CD4-positive, alpha-beta T cell treated with Interleukin-4 for 1 hour (primary cell): ENCODE measurements around the gene RAB3GAP2.
"Not testable (repeated sequence)": the region's sequence is repeated elsewhere in the genome, so short reads cannot be mapped to it uniquely, and the experiment has no call there.

ENCODE experiments used
- DNase-seq, 2 donors: peaks; one replicate each; pipeline ENCODE4 v3.0.0-alpha.2; 2020 to 2022

RAB3GAP2 gene

DNA sequence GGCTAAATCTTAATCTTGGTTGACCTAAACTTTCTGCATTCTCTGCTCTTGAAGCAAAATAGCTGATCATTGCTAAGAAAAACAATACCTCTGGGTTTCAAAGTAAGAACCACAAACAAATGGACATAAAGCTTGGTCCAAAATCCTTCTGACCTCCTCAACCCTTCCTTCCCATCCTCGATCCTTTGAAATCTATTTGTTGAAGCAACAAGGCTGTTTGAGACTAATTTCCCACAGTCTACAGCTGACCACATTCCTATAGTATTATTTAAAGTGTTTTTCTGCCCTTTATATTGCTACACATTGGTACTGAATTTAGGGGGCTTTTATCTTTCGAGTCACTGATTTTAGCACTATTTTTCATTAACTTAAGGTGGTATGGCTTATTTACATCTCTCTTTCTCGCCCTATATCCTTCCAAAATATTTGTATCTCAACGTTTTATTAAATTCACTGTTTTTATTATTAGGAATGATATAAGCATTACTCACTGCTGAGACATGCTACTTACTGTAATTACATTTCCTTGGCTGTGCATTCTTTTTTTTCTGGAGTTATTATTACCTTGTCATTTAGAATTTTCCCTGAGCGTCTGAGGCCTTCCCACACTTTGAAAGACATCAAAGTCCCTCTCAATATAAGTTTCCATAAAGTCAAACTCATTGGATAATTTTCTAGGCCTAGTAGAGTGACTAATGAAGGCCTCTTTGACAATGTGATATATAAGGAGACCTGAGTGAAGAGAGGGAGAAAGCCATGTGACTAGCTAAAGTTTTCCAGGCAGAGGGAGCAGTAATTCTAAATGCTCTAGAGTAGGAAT lies 73.9 kb downstream of the RAB3GAP2 start:
- DNase-seq, result no peak

DNA sequence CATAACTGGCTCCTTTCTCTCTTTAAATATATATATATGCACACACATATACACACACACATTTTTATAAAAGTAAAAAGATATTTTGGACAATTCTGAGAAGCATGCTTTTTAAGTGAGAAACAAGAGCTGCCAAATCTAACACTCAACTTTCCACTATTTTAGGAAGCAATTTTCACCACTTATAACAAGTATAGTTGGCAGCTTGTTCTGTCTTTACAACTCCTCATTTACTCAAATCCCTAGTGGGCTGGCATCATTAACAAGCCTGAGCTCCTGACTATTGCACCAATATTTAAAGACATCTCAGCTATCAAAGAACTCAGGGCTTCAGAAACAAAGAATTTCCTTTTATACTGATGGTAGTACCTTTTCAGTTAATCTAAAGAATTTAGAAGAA lies 76.6 kb downstream of the RAB3GAP2 start:
- no peak for DNase-seq

DNA sequence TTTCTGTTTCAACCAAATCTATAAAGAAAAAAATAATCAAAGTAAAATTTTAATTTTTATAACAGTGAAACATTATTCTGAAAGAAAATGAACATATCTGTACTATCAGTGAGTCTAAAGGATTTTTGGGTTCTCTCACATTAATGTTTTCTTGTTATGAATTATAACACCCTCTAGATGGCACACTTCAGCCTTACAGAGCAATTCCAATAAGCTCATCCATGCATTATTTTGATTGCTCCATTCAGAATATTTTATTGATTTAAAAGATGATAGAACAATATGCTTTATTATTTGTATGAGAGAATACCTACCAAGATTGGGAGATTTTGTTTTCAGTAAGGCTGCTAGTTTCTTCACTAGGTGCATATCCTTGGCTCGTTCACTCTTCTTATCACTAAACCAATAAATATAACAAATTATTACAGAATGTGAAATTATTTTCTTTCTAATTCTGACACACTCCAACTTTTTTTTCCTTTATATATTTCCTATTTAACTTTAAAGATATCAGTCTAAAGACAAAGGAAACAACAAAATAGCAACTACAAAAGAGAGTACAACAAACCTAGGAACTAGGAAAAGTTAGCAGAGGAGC lies 82.4 kb downstream of the RAB3GAP2 start:
- peak in 1 of 2 donors; percentile 25 for DNase-seq

DNA sequence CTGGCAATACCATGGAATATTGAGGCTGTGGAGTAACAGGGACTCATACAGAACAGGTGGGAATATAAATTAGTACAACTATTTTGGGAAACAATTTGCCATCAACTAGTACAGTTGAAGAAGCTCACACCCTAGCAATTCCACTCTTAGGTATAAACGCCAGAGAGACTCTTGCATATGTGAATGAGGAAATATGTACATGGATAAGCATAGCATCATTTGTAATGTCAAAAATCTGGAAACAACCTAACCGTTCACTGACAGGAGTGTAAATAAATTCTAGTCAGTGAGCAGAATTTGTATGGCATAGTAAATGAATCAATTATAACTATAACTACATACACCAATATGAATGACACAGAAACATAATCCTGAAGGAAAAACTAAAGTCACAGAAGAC lies 83.7 kb downstream of the RAB3GAP2 start:
- no peak for DNase-seq

DNA sequence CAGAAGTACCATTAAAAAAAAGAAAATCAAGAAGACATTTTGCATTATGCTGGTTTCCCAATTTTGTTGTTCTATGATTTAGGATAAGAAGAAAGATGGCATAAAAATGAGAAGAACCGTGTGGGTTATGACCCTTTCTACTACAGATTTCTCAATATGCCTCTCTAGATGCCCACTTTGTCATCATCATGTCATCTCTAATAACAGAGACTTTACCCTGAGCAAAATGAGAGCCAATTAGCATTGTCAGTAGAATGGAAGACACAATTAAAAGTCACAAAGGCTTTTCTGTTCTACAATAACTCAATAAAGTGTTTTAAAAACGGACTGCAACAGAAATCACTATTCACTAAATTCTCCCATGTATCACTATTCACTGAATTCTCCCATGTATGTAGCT lies 85.5 kb downstream of the RAB3GAP2 start:
- no peak for DNase-seq

DNA sequence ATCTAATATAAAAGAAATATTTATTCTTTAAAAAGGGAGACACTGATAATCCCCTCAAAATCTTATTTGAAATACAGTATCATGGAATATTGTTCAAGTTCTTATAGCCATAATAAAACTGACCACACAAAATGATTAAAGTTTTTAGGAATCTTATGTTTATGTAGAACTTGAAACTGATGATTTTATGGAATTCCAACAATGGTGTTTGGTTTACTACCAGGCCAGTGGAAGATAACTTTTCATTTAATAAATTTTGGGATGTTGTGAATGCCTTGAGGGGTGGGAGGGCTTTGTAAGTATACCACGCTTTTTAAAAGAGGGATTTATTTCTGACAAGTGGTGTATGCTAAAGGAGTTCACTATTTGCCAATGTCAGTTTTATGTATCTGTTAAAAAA lies 87.7 kb downstream of the RAB3GAP2 start:
- DNase-seq, result no peak

DNA sequence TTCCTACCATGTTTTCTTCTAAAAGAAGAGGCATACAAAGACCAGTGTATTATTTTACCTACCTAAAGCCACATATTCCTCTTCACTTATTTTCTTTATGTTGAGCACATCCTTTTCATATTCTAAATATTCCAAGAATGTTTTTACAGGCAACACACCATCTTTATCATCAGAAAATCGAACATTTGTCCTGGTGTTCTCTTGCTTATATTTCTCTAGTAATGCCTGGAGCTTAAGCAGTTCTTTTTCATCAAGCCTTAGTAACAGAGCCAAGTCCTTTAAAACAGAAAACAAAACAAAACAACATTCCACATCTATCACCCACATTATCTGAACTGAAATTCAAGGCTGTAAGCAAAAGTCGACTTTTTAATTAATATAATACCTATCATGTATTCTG lies 89.6 kb downstream of the RAB3GAP2 start:
- DNase-seq, result no peak

DNA sequence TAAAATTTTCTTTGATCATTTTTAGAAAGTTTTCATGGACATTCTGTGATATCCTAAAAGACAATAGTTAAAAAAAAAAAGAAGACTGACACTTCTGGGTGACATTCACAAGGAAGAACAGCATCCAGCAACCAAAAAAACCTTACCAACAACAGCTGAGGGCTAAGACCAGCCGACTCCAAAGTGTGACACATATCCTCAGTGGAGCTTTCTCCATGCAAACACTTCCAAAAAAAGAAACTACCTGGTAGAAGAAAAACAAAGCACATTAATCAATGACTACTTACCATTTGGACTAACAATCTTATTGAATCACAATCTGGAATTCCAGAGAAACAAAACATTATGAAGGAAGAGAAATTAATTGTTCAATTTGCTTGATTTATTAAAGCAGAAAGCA lies 90.1 kb downstream of the RAB3GAP2 start:
- no peak for DNase-seq

DNA sequence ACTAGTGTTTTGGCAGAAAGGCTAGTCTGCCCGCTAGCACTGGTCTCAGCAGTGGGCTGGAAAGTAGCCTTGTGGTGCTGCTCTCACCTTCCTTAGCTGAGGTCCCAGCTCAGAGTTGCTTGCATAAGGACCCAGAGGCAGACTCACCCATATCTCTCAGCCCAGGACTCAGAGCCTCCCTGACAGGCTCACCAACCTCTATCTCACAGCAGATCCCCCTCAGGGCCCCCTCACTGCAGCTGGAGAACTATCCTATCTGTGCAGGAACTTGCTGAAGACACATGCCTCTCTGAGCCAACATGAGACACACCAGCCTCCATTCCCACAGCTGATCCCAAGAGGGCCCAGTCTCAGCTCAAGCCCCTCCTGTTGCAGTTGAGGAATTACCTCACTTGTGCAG lies 95.7 kb downstream of the RAB3GAP2 start:
- DNase-seq, result no peak

DNA sequence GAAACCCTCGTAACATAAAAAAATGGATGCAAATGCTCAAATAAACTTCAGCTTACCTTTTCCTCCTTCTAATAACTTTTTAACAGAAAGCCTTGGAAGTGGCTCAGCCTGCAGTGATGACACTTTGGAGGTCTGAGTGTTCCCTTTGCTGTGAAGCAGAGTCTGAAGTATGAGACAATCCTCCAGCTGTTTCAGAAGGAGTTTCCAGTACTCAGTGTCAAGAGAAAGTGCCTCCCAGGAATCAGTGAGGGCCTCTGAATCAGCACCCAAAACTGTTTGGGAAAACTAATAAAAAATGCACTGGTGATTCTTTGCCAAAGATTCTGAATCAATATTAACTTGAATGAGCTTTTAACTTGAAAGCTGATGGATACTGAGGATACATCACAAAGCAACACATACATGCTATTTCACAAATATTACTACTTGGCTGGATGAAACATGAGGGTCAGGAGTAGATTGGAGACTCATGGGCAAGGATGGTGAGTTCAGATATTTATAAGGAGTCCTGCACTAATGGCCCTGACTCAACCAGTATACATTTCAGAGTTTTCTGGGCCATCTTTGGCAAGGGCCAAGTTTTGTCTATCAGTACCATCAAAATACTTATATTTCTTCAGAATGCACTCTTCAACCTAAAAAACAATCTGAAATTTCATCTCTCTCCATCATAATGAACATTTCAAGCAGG lies 101.3 kb downstream of the RAB3GAP2 start:
- DNase-seq, result no peak

DNA sequence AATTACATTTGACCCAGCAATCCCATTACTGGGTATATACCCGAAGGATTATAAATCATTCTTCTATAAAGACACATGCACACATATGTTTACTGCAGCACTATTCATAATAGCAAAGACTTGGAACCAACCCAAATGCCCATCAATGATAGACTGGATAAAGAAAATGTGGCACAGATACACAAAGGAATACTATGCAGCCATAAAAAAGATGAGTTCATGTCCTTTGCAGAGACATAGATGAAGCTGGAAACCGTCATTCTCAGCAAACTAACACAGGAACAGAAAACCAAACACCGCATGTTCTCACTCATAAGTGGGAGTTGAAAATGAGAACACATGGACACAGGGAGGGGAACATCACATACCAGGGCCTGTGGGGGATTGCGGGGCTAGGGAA lies 102.4 kb downstream of the RAB3GAP2 start:
- DNase-seq, result not testable (repeated sequence)

DNA sequence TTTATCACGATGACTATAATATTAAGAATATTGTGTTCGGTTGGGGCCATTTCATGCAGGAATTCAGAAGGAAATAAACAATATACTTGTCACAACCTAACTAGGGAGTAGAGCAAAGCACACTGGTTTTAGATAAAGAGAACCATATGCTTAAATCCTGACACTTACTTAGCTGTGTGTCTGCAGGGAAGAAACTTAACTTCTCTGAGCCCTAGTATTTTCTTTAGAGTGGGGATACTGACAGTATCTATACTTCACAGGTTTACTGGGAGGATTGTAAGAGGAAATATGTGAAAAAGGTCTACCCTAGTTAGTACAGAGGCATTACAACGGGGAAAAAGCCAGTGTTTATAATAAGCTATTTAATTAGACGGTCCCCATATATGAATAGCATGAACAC lies 105.4 kb downstream of the RAB3GAP2 start:
- no peak for DNase-seq

DNA sequence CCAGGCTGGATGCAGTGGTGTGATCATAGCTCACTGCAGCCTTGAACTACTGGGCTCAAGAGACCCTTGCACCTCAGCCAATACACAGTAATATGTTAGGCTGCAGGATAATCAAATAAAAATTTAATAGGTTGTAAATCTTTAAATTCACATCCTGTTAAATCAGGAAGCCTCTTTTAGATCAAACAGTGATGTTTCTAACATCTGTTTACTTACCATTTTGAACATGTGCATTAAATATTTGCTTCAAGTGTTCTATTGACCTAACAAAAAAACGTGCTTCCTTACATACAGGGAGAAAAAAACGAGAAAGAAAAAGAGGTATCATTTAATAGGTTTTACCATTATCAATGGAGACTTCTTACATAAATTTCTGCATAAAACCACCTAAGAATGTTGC lies 107.7 kb downstream of the RAB3GAP2 start:
- DNase-seq, result no peak

DNA sequence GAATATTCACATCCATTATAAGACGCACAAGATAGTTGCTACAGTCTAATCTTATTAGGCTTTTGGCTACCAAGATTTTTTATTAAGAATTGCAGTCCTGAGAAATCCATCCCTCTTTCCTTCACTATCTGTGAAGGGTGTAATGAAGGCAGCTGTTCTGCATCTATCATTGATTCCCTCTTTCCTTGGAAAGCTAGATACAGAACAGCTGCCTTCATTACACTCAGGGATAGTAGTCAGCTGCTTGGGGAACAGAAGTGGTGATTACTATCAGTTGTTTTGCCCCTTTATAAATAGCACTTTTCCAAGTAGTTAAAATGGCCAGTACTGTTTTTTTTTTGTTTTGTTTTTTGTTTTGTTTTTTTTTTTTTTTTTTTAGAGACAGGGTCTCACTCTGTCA lies 108.1 kb downstream of the RAB3GAP2 start:
- no peak for DNase-seq

DNA sequence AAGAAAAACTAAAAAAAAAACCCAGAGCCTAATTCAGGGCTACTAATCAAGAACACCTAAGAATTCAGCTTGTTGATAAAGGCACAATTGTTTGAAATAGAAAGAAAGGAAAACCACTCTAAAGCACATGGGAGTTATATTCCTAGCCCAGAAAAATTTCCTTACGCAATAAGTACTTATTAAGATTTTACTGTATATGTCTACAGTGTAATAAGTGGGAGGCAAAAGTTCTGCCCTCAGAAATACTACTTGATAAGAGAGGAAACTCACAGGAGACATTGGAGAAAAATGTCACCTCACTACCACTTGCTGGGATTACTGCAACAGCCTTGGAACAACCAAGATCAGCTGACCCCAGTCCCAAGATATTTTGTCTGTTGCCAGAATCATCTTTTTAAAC lies 112.2 kb downstream of the RAB3GAP2 start:
- no peak for DNase-seq

DNA sequence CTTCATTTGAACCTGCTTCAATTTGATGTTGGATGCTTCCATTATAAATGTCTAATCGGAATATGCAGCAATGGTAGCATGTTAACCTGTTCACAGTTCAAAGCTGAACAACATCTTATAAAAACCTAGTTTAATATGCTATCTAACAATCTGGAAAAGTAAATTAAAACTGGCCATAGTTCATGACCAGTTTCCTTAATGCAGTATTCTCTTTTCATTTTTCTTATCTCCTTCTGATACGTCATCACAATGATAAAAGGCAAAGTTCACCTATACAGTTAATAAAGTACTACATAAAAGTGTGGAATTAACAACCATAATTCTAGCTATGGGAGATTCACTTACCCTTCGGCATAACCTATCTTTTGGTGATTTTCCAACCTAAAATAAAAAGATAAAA lies 113.2 kb downstream of the RAB3GAP2 start:
- no peak for DNase-seq

DNA sequence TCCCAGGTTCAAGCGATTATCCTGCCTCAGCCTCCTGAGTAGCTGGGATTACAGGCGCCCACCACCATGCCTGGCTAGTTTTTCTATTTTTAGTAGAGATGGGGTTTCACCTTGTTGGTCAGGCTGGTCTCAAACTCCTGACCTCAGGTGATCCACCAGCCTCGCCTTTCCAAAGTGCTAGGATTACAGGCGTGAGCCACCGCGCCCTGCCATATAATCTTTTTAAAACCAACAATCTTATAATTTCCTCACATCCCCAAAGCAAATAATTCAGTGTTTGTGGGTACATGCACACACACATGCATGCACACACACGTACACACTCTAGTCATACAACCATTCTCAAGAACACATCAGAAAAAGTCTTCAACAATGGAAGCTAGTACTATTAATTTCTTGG lies 113.7 kb downstream of the RAB3GAP2 start:
- DNase-seq, result not testable (repeated sequence)

DNA sequence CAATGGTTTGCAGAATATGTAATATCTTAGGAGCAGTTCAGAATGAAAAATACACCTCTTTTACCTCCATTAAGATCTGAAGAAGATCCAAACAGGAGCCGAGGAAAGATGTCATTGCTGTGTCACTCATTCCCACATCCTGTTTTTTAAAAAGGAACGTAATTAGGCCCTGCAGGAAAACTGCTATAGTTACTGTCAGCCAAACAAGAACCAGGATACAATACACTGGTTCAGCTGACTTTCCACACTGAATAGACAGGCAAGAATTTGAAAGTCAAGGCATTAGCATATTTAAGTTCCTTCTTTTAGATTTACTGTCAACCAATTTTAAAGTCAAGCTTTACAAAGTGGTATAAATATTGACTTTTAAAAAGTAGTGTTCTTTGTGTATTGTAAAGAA lies 114.5 kb downstream of the RAB3GAP2 start:
- no peak for DNase-seq

DNA sequence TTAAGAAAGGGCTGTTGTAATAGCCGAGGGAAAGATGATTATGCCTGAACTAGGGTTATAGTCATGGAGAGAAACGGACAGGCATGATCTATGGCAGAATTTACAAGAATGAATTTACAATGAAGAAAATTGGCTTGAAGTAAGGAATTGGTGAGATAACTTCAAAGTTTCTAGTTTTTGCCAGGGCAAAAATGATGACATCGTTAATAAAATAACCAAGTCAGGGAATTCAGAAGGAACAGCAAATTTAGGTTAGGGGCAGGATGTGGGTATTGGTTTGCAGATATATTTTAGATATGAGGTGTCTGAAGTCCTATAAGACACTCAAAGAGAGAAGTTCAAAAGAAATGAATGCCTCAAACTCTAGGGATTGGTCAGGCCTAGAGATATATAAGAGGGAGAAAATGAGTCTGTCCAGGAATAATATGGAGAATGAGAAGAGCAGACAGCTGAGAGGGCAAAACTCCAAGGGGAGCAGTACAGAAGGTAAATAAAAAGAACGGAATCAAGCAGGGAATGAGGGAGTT lies 115.6 kb downstream of the RAB3GAP2 start:
- DNase-seq, result peak in 1 of 2 donors; percentile 11

DNA sequence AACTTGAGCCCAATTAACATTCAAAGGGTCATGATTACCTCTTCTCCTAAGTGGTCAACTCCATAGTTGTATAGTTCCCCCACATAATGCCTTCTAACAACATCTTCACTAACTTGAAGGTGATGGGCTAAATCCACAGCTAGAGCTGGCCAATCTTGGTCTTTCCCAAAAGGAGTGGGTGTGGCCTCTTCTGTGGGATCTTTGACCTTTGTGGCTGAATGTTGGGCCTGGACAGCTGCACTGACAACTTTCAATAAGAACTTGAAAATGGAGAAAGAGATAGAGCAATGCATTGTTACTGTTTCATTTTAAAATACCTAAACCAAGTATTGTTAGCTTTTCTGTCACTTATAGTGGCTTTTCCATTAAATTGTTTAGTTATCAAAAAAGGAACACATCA lies 119.1 kb downstream of the RAB3GAP2 start:
- no peak for DNase-seq

DNA sequence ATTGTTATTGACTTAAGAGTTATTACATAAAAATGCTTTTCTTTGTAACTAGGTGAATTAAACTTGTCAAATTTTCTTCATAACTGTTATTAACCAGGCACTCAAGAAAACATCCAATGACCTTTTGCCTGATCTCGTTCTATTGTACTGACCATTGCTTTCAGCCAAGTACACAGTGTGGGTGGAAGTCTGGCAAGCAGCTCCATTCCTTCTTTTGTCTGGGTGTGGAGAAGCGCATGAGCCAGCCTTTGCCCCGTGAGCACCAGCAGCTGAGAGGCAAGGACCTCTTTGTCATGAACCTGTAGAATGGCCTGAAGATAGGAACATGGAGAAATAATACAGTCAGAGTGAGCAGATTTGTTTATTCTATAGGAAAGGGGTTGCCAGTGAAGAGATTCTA lies 120.8 kb downstream of the RAB3GAP2 start:
- DNase-seq, result no peak

DNA sequence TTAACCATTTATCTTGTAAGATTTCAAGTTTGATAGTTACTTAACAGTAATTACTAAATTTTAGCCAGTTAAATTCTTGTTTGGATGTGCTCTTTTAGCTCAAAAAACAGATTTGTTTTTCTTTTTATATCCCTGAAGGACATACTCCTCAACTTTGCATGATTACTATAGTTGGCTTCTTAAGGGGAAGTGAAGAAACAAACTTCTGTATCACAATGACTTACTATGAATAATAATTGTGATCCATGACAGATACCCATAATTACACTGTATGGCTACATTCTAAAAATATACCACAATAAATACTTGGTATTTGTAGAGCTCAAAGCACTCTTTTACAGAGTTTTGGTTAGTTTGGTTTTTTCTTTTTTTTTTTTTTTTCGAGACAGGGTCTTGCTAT lies 122.5 kb downstream of the RAB3GAP2 start:
- DNase-seq, result no peak

DNA sequence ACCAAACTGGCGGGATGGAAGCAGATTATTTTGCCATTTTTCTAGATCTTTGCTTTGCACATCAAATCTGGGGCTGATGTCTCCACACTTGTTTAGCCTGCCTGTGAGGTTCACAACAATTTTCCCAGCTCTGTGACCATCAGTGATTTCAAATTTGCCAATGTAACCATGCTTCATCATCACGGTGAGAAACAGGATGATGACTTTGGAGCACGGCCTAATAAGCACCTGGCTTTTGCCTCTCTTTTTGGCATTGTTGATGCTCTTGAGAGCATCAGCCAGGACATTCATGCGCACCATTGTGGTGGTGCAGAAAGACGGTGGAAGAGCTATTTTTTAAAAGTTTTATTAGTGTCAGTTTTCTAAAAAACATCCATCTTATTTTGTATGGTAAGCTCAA lies 128.2 kb downstream of the RAB3GAP2 start:
- no peak for DNase-seq

DNA sequence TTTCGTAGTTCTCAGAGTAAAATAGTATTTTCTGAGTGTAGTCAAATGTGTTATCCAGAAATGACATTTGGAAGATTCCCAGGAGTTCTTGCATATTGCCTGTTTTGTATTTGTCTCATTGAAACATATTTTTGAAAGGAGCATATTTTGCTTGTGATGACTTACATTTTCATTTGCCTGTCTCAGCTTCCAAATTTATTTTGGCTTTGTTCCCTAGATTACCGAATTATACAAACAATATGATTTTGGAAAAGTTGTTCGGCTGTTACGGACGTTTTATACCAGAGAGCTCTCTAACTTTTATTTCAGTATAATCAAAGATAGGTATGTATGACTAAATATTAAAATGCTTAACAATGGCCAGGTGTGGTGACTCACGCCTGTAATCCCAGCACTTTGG lies 132.3 kb downstream of the RAB3GAP2 start:
- DNase-seq, result no peak
